ENCODE results near the gene KLHL24. TPM values are rescaled to one million over a fixed set of nuclear protein-coding genes. Genes with fewer than 3 reads are reported as not detected.
A peak's percentile ranks its signal among the peaks of the same experiment; 100 is the strongest.

KLHL24 gene
- total and polyA plus RNA-seq, 2 of the 13 experiments (the other 11 are each of a cell fraction or from before 2014, with no cell fraction given) = 6.9 to 15.7 TPM

DNA sequence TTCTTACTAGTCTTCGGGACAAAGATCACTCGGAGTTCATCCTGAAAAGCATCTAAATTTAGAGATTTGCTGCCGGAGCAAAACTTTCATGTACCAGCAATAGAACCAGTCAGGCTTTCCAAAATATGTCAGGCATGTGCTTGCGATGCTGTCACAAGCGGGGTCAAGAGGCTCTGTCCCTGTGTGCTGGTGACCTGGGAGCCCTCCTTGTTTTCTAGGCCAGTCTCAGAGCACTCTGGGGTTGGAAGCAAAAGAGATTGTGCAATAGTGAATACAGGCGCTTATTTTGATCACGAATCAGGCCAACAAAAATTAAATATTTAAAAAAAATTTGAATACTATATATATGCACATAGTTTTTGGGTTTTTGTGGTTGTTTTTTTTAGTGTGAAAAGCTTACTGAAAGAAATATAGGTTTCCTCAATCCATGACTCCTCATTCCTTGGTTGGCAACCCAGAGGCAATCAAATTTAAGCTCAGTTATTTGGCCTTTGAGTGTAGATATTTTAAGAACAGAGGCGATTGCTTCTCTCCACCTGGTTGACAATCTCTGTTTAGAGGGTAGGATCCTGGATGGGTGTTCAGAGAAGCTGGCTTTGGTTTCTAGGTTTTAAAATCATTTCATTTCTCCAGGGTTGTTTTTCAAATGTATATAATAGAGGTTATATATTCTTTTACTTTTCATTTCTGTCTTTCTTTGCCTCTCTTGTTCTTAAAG, 8.4 kb upstream of the KLHL24 start:
- Histone ChIP-seq H2AFZ (ENCODE audit: low read length) (no peak overlapping the region), H3K9ac (ENCODE audit: insufficient read depth, low read depth, low read length) (no peak overlapping the region), H3K27ac (ENCODE audit: extremely low read length, insufficient read depth, low read length) (no peak overlapping the region), H3K4me1 (ENCODE audit: insufficient read depth, low read length) (peaks cover 16% of the 10 kb centered on the region), H4K20me1 (ENCODE audit: insufficient read depth, low read length) (no peaks in the 10 kb centered on the region), H3K4me3 (replicated peaks in 1 of 3; ENCODE audit: insufficient read depth in 1 of 3, low read depth in 2 of 3, low read length in 3 of 3) (no peak overlapping the region), H3K27me3 (ENCODE audit: control insufficient read depth in 1 of 2, insufficient read depth in 2 of 2, low read length in 2 of 2) (no peaks in the 10 kb centered on the region), H3K79me2 (ENCODE audit: insufficient read depth, low read length) (no peaks in the 10 kb centered on the region), H3K36me3 (replicated peaks in 1 of 2; ENCODE audit: control insufficient read depth in 1 of 2, insufficient read depth in 2 of 2, low read length in 2 of 2) (no peaks in the 10 kb centered on the region), H3K9me3 (ENCODE audit: low read length) (no peaks in the 10 kb centered on the region), H3K4me2 (ENCODE audit: low read depth, low read length) (no peak overlapping the region)
- DNase-seq (ENCODE audit: low spot score) (no peak), FAIRE-seq (no peak), ATAC-seq (peak; percentile 35; the same call in 1 of the 3 replicates)
- 6% methylated on average over 8 of the region's 8 CpGs for WGBS (ENCODE audit: low lambda C conversion rate)
- ChIA-PET POLR2A (interaction anchor here (0.9 kb wide), 1 partner anchor 9 kb away, joined by 4 read pairs; no protein-coding TSS in a partner anchor), CTCF (ENCODE audit: low intra/inter-chr PET ratio, low total read pairs) (no interaction called here)
- in situ Hi-C loops (cut with HindIII; ENCODE audit: extremely low pct_ligation_motif_present, low pct_unique_long_range_greater_than_20kb) = no loop called here
- intact Hi-C loops (cut with micrococcal nuclease; ENCODE audit: unreplicated experiment) = loop anchor here (10.0 kb wide), 1 partner anchor 132 kb away; no protein-coding TSS in a partner anchor
- no peak for TF ChIP-seq ZNF333 (CRISPR knock-in tag; IDR thresholded peaks at IDR 0.05; ENCODE audit: borderline replicate concordance)
- no peak for TF ChIP-seq POLR2AphosphoS2 (IDR thresholded peaks at IDR 0.05; ENCODE audit: low read depth, low read length)
- TF ChIP-seq CEBPB (IDR thresholded peaks at IDR 0.05; ENCODE audit: borderline replicate concordance, low read depth, low read length) = peak; percentile 79
- no peak for TF ChIP-seq ZBTB8A (CRISPR knock-in tag; IDR thresholded peaks at IDR 0.05; ENCODE audit: borderline replicate concordance, low read depth)
- TF ChIP-seq CEBPG (CRISPR knock-in tag; IDR thresholded peaks at IDR 0.05) = peak; percentile 34; the same call in 1 of the 2 replicates
- peak; percentile 38; the same call in 1 of the 2 replicates for TF ChIP-seq RARA (CRISPR knock-in tag; IDR thresholded peaks at IDR 0.05)
- no peak for TF ChIP-seq ERF (CRISPR knock-in tag; IDR thresholded peaks at IDR 0.05)
- TF ChIP-seq HNRNPL (IDR thresholded peaks at IDR 0.05; ENCODE audit: low read depth, low read length) = no peak
- no peak for TF ChIP-seq BORCS8-MEF2B (CRISPR knock-in tag; IDR thresholded peaks at IDR 0.05)
- peak; percentile 52 for TF ChIP-seq TEAD3 (CRISPR knock-in tag; optimal IDR thresholded peaks at IDR 0.05; ENCODE audit: borderline replicate concordance)
- no peak for TF ChIP-seq CC2D1A (CRISPR knock-in tag; IDR thresholded peaks at IDR 0.05)
- no TSS peak for BruUV-seq (replicated peaks)

Data from HepG2 (cell line).